Measurements from ENCODE around the gene WIF1. TPM values are rescaled to one million over a fixed set of nuclear protein-coding genes. Genes with fewer than 3 reads are reported as not detected.

WIF1 gene
- total RNA-seq, 2 experiments from 2014 or later, result not detected

DNA sequence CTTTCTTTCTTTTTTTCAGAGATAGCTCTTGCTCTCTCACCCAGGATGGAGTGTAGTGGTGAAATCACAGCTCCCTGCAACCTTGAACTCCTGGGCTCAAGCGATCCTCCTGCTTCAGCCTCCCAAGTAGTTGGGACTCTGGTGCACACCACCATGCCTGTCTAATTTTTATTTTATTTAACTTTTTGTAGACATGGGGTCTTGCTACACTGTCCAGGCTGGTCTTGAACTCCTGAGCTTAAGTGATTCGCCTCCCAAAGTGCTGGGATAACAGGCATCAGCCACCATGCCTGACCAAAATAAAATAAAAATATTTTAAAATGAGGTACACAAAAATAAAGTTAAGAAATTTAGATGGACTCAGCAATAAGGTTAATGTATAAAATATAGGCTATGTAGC, 43.1 kb upstream of the WIF1 start:
- ATAC-seq (ENCODE audit: poor library complexity) (no peak), DNase-seq (no peak)
- Histone ChIP-seq H3K36me3 (ENCODE audit: insufficient read depth, low read length) (no peaks in the 10 kb centered on the region), H3K27me3 (ENCODE audit: control insufficient read depth in 1 of 2, insufficient read depth in 2 of 2, low read length in 2 of 2) (peaks cover 12 to 18% of the 10 kb centered on the region in 2 experiments), H3K27ac (ENCODE audit: low read depth in 1 of 2, low read length in 2 of 2) (no peak overlapping the region), H3K9me3 (ENCODE audit: control insufficient read depth in 1 of 2, insufficient read depth in 1 of 2, low read length in 2 of 2) (no peaks in the 10 kb centered on the region), H3K4me3 (ENCODE audit: low read length) (no peak overlapping the region), H3K4me1 (ENCODE audit: insufficient read depth, low read length) (peaks cover 3% of the 10 kb centered on the region)
- Mint-ChIP-seq H3K4me1 (ENCODE audit: low read depth) (peaks cover 7% of the 10 kb centered on the region), H3K4me3 (no peak overlapping the region), H3K9me3 (no peaks in the 10 kb centered on the region), H3K27me3 (peaks cover 37% of the 10 kb centered on the region), H3K36me3 (ENCODE audit: low read depth) (peaks cover 4% of the 10 kb centered on the region), H3K27ac (no peak overlapping the region)
- intact Hi-C loops (cut with DNase I, micrococcal nuclease), result no loop called here
- POLR2A ChIA-PET, result interaction anchor here (0.6 kb wide), 1 partner anchor 64 kb away, joined by 3 read pairs; no protein-coding TSS in a partner anchor
- TF ChIP-seq, protein P1, sequence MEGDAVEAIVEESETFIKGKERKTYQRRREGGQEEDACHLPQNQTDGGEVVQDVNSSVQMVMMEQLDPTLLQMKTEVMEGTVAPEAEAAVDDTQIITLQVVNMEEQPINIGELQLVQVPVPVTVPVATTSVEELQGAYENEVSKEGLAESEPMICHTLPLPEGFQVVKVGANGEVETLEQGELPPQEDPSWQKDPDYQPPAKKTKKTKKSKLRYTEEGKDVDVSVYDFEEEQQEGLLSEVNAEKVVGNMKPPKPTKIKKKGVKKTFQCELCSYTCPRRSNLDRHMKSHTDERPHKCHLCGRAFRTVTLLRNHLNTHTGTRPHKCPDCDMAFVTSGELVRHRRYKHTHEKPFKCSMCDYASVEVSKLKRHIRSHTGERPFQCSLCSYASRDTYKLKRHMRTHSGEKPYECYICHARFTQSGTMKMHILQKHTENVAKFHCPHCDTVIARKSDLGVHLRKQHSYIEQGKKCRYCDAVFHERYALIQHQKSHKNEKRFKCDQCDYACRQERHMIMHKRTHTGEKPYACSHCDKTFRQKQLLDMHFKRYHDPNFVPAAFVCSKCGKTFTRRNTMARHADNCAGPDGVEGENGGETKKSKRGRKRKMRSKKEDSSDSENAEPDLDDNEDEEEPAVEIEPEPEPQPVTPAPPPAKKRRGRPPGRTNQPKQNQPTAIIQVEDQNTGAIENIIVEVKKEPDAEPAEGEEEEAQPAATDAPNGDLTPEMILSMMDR (IDR thresholded peaks at IDR 0.05), result no peak
- CTCF ChIA-PET, result interaction anchor here (0.9 kb wide), 1 partner anchor 68 kb away, joined by 3 read pairs; no protein-coding TSS in a partner anchor

DNA sequence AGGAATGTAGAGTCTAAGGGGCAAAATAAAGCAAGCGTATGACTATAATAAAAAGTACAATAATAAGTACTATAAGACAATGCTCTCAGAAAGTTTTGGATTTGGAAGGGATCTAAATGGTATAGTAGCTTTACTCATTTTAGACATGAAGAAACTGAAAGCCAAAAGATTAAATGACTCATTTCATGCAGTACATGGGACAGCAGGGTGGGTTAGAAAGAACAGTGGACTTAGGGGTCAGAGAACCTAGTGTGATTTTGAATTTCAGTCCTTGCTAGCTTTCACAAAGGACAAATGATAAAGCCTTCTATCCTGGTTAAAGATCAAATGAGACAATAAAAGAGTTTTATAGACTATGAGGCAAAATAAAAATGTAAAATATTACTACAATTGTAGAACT, 41.5 kb upstream of the WIF1 start:
- Histone ChIP-seq H3K4me1 (ENCODE audit: insufficient read depth, low read length) (no peaks in the 10 kb centered on the region), H3K36me3 (ENCODE audit: insufficient read depth, low read length) (no peaks in the 10 kb centered on the region), H3K27me3 (ENCODE audit: control insufficient read depth in 1 of 2, insufficient read depth in 2 of 2, low read length in 2 of 2) (peaks cover 12 to 18% of the 10 kb centered on the region in 2 experiments), H3K9me3 (ENCODE audit: control insufficient read depth in 1 of 2, insufficient read depth in 1 of 2, low read length in 2 of 2) (no peaks in the 10 kb centered on the region), H3K27ac (ENCODE audit: low read depth in 1 of 2, low read length in 2 of 2) (no peak overlapping the region), H3K4me3 (ENCODE audit: low read length) (no peak overlapping the region)
- H3K9me3 Mint-ChIP-seq, result no peaks in the 10 kb centered on the region
- CTCF ChIA-PET, result no interaction called here
- no peak overlapping the region for H3K4me3 Mint-ChIP-seq
- H3K27ac Mint-ChIP-seq, result no peak overlapping the region
- TF ChIP-seq, protein P1 (IDR thresholded peaks at IDR 0.05), result no peak
- H3K4me1 Mint-ChIP-seq (ENCODE audit: low read depth), result no peaks in the 10 kb centered on the region
- POLR2A ChIA-PET, result no interaction called here
- peaks cover 37% of the 10 kb centered on the region for H3K27me3 Mint-ChIP-seq
- no peaks in the 10 kb centered on the region for H3K36me3 Mint-ChIP-seq (ENCODE audit: low read depth)
- DNase-seq (no peak), ATAC-seq (ENCODE audit: poor library complexity) (no peak)
- intact Hi-C loops (cut with DNase I, micrococcal nuclease), result no loop called here

DNA sequence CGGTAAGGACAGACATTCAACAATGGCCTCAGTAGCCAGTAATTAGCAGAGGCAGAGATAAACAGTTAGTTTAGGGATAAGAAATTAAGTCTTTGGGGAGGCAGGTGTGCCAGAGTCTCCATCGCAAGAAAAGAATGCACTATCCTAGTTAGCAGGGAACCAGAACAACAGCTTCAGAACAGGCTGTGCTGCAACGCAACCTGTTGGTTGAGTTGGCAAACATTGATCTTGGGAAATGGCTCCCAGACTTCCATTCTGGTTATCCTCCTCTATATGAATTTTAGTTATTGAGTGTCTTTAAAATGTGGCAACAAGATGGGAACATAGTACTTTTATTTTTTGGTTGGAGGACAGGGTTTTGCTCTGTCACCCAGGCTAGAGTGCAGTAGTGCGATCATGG, 36.0 kb upstream of the WIF1 start:
- H3K4me1 Mint-ChIP-seq (ENCODE audit: low read depth), result peaks cover 10% of the 10 kb centered on the region
- POLR2A ChIA-PET, result interaction anchor here (3.9 kb wide), 1 partner anchor 11 kb away, joined by 42 read pairs; the partner anchor contains the start of gene LEMD3
- no peaks in the 10 kb centered on the region for H3K36me3 ChIP-seq (ENCODE audit: insufficient read depth, low read length)

More for the DNA sequence above, 36.0 kb upstream of the WIF1 start:
- no peak overlapping the region for H3K4me3 ChIP-seq (ENCODE audit: low read length)
- no peak overlapping the region for H3K27ac Mint-ChIP-seq
- no peak for DNase-seq
- peak overlapping the region; percentile 12 for H3K4me3 Mint-ChIP-seq
- intact Hi-C loops (cut with DNase I, micrococcal nuclease), result no loop called here
- no peak for ATAC-seq (ENCODE audit: poor library complexity)
- TF ChIP-seq, protein P1 (IDR thresholded peaks at IDR 0.05), result no peak
- H3K9me3 ChIP-seq (ENCODE audit: control insufficient read depth in 1 of 2, insufficient read depth in 1 of 2, low read length in 2 of 2), result no peaks in the 10 kb centered on the region
- H3K4me1 ChIP-seq (ENCODE audit: insufficient read depth, low read length), result peaks cover 11% of the 10 kb centered on the region
- CTCF ChIA-PET, result interaction anchor here (0.9 kb wide), 1 partner anchor 75 kb away, joined by 3 read pairs; no protein-coding TSS in a partner anchor
- no peaks in the 10 kb centered on the region for H3K36me3 Mint-ChIP-seq (ENCODE audit: low read depth)
- H3K27me3 Mint-ChIP-seq, result peaks cover 22% of the 10 kb centered on the region
- peaks cover 6 to 15% of the 10 kb centered on the region in 2 experiments for H3K27me3 ChIP-seq (ENCODE audit: control insufficient read depth in 1 of 2, insufficient read depth in 2 of 2, low read length in 2 of 2)
- no peaks in the 10 kb centered on the region for H3K9me3 Mint-ChIP-seq
- no peak overlapping the region for H3K27ac ChIP-seq (ENCODE audit: low read depth in 1 of 2, low read length in 2 of 2)

Data from CD4-positive, alpha-beta T cell (primary cell).